HepG2 (cell line): ENCODE data around the gene LRTM2. TPM values are rescaled to one million over a fixed set of nuclear protein-coding genes. Genes with fewer than 3 reads are reported as not detected.

ENCODE experiments used
- HOXA7 ChIP-seq: sonication (generic); formaldehyde crosslinking; IDR thresholded peaks from 2 replicates; pipeline ENCODE4 v1.8.1; 2022; ENCODE audit warnings: mild to moderate bottlenecking, missing genetic modification reagents, moderate library complexity
- KLF11 ChIP-seq: IDR thresholded peaks from 2 replicates; pipeline ENCODE4 v1.6.1; 2016; ENCODE audit warnings: missing compliant biosample characterization
- NAIF1 ChIP-seq: sonication (generic); formaldehyde crosslinking; IDR thresholded peaks from 2 replicates; pipeline ENCODE4 v1.5.0; 2020; ENCODE audit warnings: mild to moderate bottlenecking, missing genetic modification reagents, borderline replicate concordance
- PHF20 ChIP-seq: sonication (generic); formaldehyde crosslinking; IDR thresholded peaks from 2 replicates; pipeline ENCODE4 v1.5.0; 2020; ENCODE audit warnings: mild to moderate bottlenecking, missing genetic modification reagents
- RARA ChIP-seq: IDR thresholded peaks from 2 replicates; pipeline ENCODE4 v1.6.1; 2016; ENCODE audit warnings: missing genetic modification reagents, missing compliant biosample characterization
- SCMH1 ChIP-seq: sonication (generic); formaldehyde crosslinking; IDR thresholded peaks from 2 replicates; pipeline ENCODE4 v1.9.0; 2021; ENCODE audit warnings: missing genetic modification reagents, mild to moderate bottlenecking, borderline replicate concordance
- SP2 ChIP-seq: sonication (generic); formaldehyde crosslinking; IDR thresholded peaks from 2 replicates; pipeline ENCODE4 v1.5.1; 2020; ENCODE audit warnings: mild to moderate bottlenecking, missing genetic modification reagents
- ZHX2 ChIP-seq, 2 experiments: sonication (generic) in 1 of 2; formaldehyde crosslinking in 1 of 2; IDR thresholded peaks; 2 replicates each; pipeline versions ENCODE4 v1.6.1 to v1.9.0; 2014 to 2022; ENCODE audit warnings: antibody characterized with exemption in 1 of 2, borderline replicate concordance in 1 of 2, inconsistent platforms in 1 of 2, low read depth in 1 of 2, missing genetic modification reagents in 1 of 2
- ZNF180 ChIP-seq: sonication (generic); formaldehyde crosslinking; IDR thresholded peaks from 2 replicates; pipeline ENCODE4 v1.4.0; 2020; ENCODE audit warnings: low read depth, missing genetic modification reagents, borderline replicate concordance
- ZNF280D ChIP-seq: sonication (generic); formaldehyde crosslinking; IDR thresholded peaks from 2 replicates; pipeline ENCODE4 v1.5.1; 2020; ENCODE audit warnings: mild to moderate bottlenecking, missing genetic modification reagents
- ZNF816 ChIP-seq: sonication (generic); formaldehyde crosslinking; IDR thresholded peaks from 2 replicates; pipeline ENCODE4 v1.8.0; 2022; ENCODE audit warnings: missing genetic modification reagents, mild to moderate bottlenecking, borderline replicate concordance
- ZNF878 ChIP-seq: sonication (generic); formaldehyde crosslinking; IDR thresholded peaks from 2 replicates; pipeline ENCODE4 v1.8.1; 2023; ENCODE audit warnings: mild to moderate bottlenecking, missing genetic modification reagents, moderate library complexity
- ZSCAN25 ChIP-seq: sonication (generic); formaldehyde crosslinking; IDR thresholded peaks from 2 replicates; pipeline ENCODE4 v1.8.0; 2022; ENCODE audit warnings: mild to moderate bottlenecking, missing genetic modification reagents
- polyA plus RNA-seq, 8 experiments: library from polyadenylated mRNA; depleted of rRNA in 3 of 8; stranded (reverse) in 7 of 8; unstranded in 1 of 8; fragments of >200 nt; fragmentation: Illumina TruSeq in 4 of 8; extraction: Trizol in 4 of 8; gene quantifications; 2 replicates each; pipeline versions ENCODE4 v1.2.1 to v1.2.3, GENCODE V29; 2011 to 2016; ENCODE audit warnings: low read depth in 4 of 8, missing spikeins in 1 of 8, mixed read lengths in 1 of 8; ENCODE audit not compliant: insufficient read depth in 1 of 8
- total RNA-seq, 5 experiments: library from RNA; depleted of rRNA; stranded (reverse); fragments of >200 nt; fragmentation: Illumina TruSeq; extraction: Trizol; gene quantifications; 2 replicates each; pipeline ENCODE4 v1.2.3, GENCODE V29; 2016; ENCODE audit warnings: low read depth in 1 of 5
- TF ChIP-seq, protein P1 (sequence below): sonication (generic); formaldehyde crosslinking; IDR thresholded peaks from 2 replicates; pipeline ENCODE4 v1.8.0; 2022; ENCODE audit warnings: missing genetic modification reagents, mild to moderate bottlenecking, moderate library complexity, borderline replicate concordance

Gene LRTM2
- total and polyA plus RNA-seq, 2 of the 13 experiments (the other 11 are each of a cell fraction or from before 2014, with no cell fraction given): 0.09 TPM; not detected in 1

- TF ChIP-seq SP2: no peak
- peak; percentile 48; the same call in 1 of the 2 replicates for TF ChIP-seq ZNF280D (CRISPR knock-in tag)
- TF ChIP-seq, protein P1, sequence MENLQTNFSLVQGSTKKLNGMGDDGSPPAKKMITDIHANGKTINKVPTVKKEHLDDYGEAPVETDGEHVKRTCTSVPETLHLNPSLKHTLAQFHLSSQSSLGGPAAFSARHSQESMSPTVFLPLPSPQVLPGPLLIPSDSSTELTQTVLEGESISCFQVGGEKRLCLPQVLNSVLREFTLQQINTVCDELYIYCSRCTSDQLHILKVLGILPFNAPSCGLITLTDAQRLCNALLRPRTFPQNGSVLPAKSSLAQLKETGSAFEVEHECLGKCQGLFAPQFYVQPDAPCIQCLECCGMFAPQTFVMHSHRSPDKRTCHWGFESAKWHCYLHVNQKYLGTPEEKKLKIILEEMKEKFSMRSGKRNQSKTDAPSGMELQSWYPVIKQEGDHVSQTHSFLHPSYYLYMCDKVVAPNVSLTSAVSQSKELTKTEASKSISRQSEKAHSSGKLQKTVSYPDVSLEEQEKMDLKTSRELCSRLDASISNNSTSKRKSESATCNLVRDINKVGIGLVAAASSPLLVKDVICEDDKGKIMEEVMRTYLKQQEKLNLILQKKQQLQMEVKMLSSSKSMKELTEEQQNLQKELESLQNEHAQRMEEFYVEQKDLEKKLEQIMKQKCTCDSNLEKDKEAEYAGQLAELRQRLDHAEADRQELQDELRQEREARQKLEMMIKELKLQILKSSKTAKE (CRISPR knock-in tag): no peak
- TF ChIP-seq ZNF878 (CRISPR knock-in tag): peak; percentile 84
- peak; percentile 46; the same call in 1 of the 2 replicates for TF ChIP-seq PHF20
- TF ChIP-seq NAIF1 (CRISPR knock-in tag): 0 out of 2 replicates have a peak, but pooled peaks have one; percentile 43
- peak; percentile 73; the same call in 1 of the 2 replicates for TF ChIP-seq KLF11 (CRISPR knock-in tag)
- TF ChIP-seq SCMH1: no peak
- TF ChIP-seq ZNF816: peak; percentile 45; the same call in 1 of the 2 replicates
- peak; percentile 41; the same call in 1 of the 2 replicates for TF ChIP-seq ZSCAN25 (CRISPR knock-in tag)
- peak; percentile 69 for TF ChIP-seq RARA (CRISPR knock-in tag)
- no peak; the same call in 1 of the 2 replicates for TF ChIP-seq ZNF180 (CRISPR knock-in tag)
- peak; percentile 18; the same call in 1 of the 2 replicates for TF ChIP-seq HOXA7 (CRISPR knock-in tag)
- TF ChIP-seq ZHX2 (IDR thresholded peaks at IDR 0.05; ENCODE audit: low read depth): no peak
- peak; percentile 79; the same call in 1 of the 2 replicates for TF ChIP-seq ZHX2 (CRISPR knock-in tag; IDR thresholded peaks at IDR 0.05; ENCODE audit: borderline replicate concordance)
These were observed 10.9 kb downstream of the LRTM2 start (continued) for GRCh38 chr12:1830981-1831963.
